Breast epithelium (tissue), 4 donors: ENCODE measurements around the gene POU3F2. TPM values are rescaled to one million over a fixed set of nuclear protein-coding genes. Genes with fewer than 3 reads are reported as not detected.
A peak's percentile ranks its signal among the peaks of the same experiment; 100 is the strongest.

Experiments
- DNase-seq, 2 donors: peaks; one replicate each; pipeline ENCODE4 v3.0.0-alpha.2; 2019; ENCODE audit warnings: low spot score in 2 of 2
- H3K27ac ChIP-seq, 2 donors: fragments of 200-600 bp; sonication (generic) in 1 of 2; one replicate each; pipeline ENCODE4 v1.5.1; 2016 to 2019; ENCODE audit warnings: mild to moderate bottlenecking in 1 of 2
- H3K27me3 ChIP-seq, 2 donors: fragments of 200-600 bp; sonication (generic) in 1 of 2; one replicate each; pipeline versions ENCODE4 v1.5.1 to v1.6.0; 2017 to 2019; ENCODE audit warnings: control low read depth in 1 of 2, mild to moderate bottlenecking in 1 of 2
- H3K36me3 ChIP-seq: fragments of 200-600 bp; one replicate; pipeline ENCODE4 v1.5.1; 2019
- H3K4me1 ChIP-seq, 2 donors: fragments of 200-600 bp; sonication (generic); one replicate each; pipeline ENCODE4 v1.5.1; 2016 to 2019; ENCODE audit warnings: control low read depth in 1 of 2
- H3K4me3 ChIP-seq, 3 donors: fragments of 200-600 bp; sonication (generic); 1 replicate in 2 of 3; 2 replicates in 1 of 3; pipeline ENCODE4 v1.5.1; 2016 to 2019; ENCODE audit warnings: mild to moderate bottlenecking in 3 of 3, moderate library complexity in 2 of 3
- H3K9me3 ChIP-seq, 2 donors: fragments of 200-600 bp; sonication (generic) in 1 of 2; one replicate each; pipeline ENCODE4 v1.5.1; 2016 to 2019; ENCODE audit warnings: control low read depth in 1 of 2
- POLR2A ChIP-seq: fragments of 450-650 bp; IDR thresholded peaks from one replicate; pipeline ENCODE4 v1.6.1; 2016; ENCODE audit warnings: antibody characterized with exemption, mild to moderate bottlenecking, moderate library complexity
- POLR2AphosphoS5 ChIP-seq, 3 donors: sonication (generic); formaldehyde crosslinking; IDR thresholded peaks; one replicate each; pipeline ENCODE4 v1.6.1; 2017; ENCODE audit warnings: antibody characterized with exemption in 3 of 3
- intact Hi-C: fragments of 100-400 bp; cut with DNase I; formaldehyde crosslinking; loops from one replicate; pipeline ENCODE4 v1.15.1; 2023; ENCODE audit warnings: low total_unique reads
- total RNA-seq, 3 donors: library from RNA; depleted of rRNA; stranded (reverse); fragments of >200 nt; gene quantifications; one replicate each; pipeline ENCODE4 v1.1.0, GENCODE V29; 2016
- TF ChIP-seq, protein P1 (sequence below), 3 donors: fragments of 450-650 bp; IDR thresholded peaks; one replicate each; pipeline ENCODE4 v1.5.1; 2016 to 2017; ENCODE audit warnings: antibody characterized with exemption in 3 of 3, mild to moderate bottlenecking in 3 of 3, moderate library complexity in 3 of 3

Gene POU3F2
- total RNA-seq, 3 donors from 2014 or later = not detected

GRCh38 chr6:98821756-98822405 lies 12.5 kb upstream of the POU3F2 start:
- intact Hi-C loops = no loop called here

DNA sequence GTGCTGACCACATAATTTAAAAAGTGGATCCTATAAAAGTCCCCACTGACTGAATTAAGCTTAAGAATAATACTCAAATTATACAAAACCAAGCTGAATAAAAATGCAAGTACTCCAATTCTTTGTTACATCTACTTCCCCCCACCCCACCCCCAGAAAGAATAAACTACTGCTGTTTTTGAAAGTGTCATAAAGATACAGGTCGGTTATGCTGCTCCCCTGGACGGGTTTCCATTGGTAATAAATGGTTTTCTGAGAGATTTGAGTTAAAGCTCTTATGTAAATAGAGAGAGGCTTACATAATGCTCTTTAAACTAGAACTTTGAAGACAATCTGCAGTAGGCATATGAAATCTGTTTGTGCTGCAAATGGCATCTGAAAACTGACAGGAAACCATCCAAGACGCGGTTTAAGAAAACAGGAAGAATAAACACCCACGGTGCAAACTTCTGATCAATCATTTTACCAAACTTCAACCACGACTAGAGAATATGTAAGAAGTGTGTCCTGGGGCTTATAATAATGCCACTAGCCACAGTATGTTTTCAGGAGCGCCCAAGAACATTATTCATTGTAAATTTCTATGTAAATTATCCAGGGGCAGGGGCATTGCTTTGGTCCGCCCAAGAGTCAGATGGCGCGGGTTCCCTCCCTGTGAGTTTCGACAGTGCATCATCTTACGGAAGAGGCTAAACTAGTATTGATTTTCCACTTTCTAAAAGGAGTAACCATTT lies 10.8 kb upstream of the POU3F2 start:
- no peak for DNase-seq

More at GRCh38 chr6:98821756-98822405, 12.5 kb upstream of the POU3F2 start:
- DNase-seq = no peak
- no peaks in the 10 kb centered on the region for H3K4me1 ChIP-seq
- H3K4me3 ChIP-seq = no peak overlapping the region
- H3K27me3 ChIP-seq = peaks cover 9 to 60% of the 10 kb centered on the region in 2 donors
- H3K36me3 ChIP-seq = no peaks in the 10 kb centered on the region
- no peak overlapping the region for H3K27ac ChIP-seq
- TF ChIP-seq POLR2A = no peak
- TF ChIP-seq, protein P1, sequence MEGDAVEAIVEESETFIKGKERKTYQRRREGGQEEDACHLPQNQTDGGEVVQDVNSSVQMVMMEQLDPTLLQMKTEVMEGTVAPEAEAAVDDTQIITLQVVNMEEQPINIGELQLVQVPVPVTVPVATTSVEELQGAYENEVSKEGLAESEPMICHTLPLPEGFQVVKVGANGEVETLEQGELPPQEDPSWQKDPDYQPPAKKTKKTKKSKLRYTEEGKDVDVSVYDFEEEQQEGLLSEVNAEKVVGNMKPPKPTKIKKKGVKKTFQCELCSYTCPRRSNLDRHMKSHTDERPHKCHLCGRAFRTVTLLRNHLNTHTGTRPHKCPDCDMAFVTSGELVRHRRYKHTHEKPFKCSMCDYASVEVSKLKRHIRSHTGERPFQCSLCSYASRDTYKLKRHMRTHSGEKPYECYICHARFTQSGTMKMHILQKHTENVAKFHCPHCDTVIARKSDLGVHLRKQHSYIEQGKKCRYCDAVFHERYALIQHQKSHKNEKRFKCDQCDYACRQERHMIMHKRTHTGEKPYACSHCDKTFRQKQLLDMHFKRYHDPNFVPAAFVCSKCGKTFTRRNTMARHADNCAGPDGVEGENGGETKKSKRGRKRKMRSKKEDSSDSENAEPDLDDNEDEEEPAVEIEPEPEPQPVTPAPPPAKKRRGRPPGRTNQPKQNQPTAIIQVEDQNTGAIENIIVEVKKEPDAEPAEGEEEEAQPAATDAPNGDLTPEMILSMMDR (IDR thresholded peaks at IDR 0.05) = no peak
- TF ChIP-seq POLR2AphosphoS5 (IDR thresholded peaks at IDR 0.05) = no peak
- H3K9me3 ChIP-seq = peaks cover 0 to 9% of the 10 kb centered on the region in 2 donors

DNA sequence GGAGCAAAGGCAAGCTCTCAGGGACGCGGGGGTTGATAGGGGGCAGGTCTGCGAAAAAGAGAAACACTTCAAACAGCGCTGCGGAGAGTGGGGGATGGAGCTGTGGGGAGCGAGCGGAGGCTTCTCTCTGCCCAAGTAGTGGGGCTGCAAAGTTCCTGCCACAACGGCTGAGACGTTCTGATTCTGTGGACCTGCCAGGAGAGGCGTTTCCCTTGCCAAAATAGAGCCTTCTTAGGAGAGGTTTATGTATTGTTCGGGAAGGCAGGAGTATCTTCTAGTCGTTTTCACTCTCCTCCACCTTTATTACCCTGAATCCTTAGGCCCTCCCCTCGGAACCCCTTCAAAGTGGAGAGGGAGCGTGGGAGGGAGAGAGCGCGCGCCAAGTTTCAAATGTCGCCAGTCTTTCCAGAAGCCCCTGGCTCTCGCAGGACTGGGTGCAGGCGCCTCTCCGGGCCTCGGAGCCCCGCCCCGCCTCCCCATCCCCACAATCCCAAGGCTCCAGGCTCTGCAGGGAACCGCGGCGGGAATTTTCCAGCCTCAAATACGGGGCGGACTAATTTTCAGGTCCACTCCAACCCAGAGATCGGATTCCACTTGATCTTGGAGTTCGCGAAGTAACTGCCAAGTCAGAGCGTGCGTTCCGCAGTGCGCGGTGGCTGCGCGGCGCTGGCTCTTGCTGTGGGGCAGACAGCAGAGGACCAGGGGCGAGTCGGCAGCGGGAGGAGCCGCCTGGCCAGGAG lies 10.0 kb upstream of the POU3F2 start:
- TF ChIP-seq, protein P1 (IDR thresholded peaks at IDR 0.05) = no peak
- no peak for TF ChIP-seq POLR2A
- no peak for TF ChIP-seq POLR2AphosphoS5 (IDR thresholded peaks at IDR 0.05)
- H3K27ac ChIP-seq = no peak overlapping the region
- intact Hi-C loops = no loop called here
- H3K4me1 ChIP-seq = no peaks in the 10 kb centered on the region
- H3K9me3 ChIP-seq = no peaks in the 10 kb centered on the region
- peak overlapping the region in 1 of 3 donors; percentile 47 for H3K4me3 ChIP-seq
- no peak for DNase-seq
- no peaks in the 10 kb centered on the region for H3K36me3 ChIP-seq
- peaks cover 14 to 69% of the 10 kb centered on the region in 2 donors for H3K27me3 ChIP-seq

More for the DNA sequence above, 10.8 kb upstream of the POU3F2 start:
- no peak for TF ChIP-seq POLR2AphosphoS5 (IDR thresholded peaks at IDR 0.05)
- TF ChIP-seq, protein P1 (IDR thresholded peaks at IDR 0.05) = no peak
- no peak for TF ChIP-seq POLR2A
- Histone ChIP-seq H3K9me3 (no peaks in the 10 kb centered on the region), H3K36me3 (no peaks in the 10 kb centered on the region), H3K27me3 (peaks cover 14 to 65% of the 10 kb centered on the region in 2 donors), H3K4me3 (peak overlapping the region in 1 of 3 donors; percentile 47), H3K27ac (no peak overlapping the region), H3K4me1 (no peaks in the 10 kb centered on the region)
- intact Hi-C loops = no loop called here

DNA sequence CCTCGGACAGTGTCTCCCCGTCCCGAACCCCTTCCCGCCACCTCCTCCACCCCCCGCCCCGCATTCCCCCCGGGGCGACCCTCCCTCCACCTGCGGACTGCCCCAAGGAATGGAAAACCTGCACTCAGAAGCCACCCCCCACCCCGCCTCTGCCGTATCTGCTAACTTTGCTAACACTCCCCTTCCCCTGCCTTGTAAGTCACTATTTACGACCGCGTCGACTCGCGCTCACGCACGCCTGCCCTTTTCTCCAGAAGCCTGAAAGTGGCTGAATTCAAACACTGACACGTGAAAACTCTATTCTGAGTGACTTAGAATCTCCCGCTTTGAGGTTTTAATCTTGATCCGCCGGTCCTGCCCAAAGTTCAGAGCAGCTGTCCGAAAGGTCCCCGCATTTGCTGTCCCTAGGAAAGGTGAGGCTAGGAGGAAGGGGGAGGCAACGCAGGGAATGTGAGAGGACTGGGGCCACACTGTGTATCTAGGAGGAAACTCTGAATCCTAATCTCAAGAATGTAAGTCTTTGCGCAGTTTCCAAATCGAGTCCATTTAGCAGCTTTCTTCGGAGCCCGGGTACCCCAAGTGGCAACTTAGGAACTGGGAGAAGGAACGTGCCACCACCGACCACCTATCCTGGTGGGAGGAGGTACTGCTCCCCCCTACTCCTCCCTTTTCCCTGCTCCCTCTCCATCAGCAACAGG lies 9.3 kb upstream of the POU3F2 start:
- peaks cover 14 to 73% of the 10 kb centered on the region in 2 donors for H3K27me3 ChIP-seq
- H3K27ac ChIP-seq = no peak overlapping the region
- peak overlapping the region in 1 of 3 donors; percentile 47 for H3K4me3 ChIP-seq
- intact Hi-C loops = no loop called here
- H3K36me3 ChIP-seq = no peaks in the 10 kb centered on the region
- DNase-seq = no peak
- TF ChIP-seq, protein P1 (IDR thresholded peaks at IDR 0.05) = no peak
- TF ChIP-seq POLR2A = no peak
- TF ChIP-seq POLR2AphosphoS5 (IDR thresholded peaks at IDR 0.05) = no peak
- H3K9me3 ChIP-seq = no peaks in the 10 kb centered on the region
- no peaks in the 10 kb centered on the region for H3K4me1 ChIP-seq
